Activated CD8-positive, alpha-beta memory T cell treated with anti-CD3 and anti-CD28 coated beads, Interleukin-2, amount 50 U/mL, for 24 hours (primary cell): ENCODE measurements around the gene GPC1.
A peak's percentile ranks its signal among the peaks of the same experiment; 100 is the strongest.

Source experiments
- DNase-seq: peaks from one replicate; pipeline ENCODE4 v3.0.0-alpha.2; 2020; ENCODE audit errors: extremely low read depth

Gene GPC1

GRCh38 chr2:240430595-240430994 lies 4.9 kb upstream of the GPC1 start:
- no peak for DNase-seq

GRCh38 chr2:240431271-240431660 lies 4.2 kb upstream of the GPC1 start:
- no peak for DNase-seq

GRCh38 chr2:240431661-240432424 lies 3.6 kb upstream of the GPC1 start:
- no peak for DNase-seq

GRCh38 chr2:240432430-240432819 lies 3.0 kb upstream of the GPC1 start:
- no peak for DNase-seq

GRCh38 chr2:240432820-240433801 lies 2.4 kb upstream of the GPC1 start:
- DNase-seq, result no peak

- no peak for DNase-seq
These were observed 1.3 kb upstream of the GPC1 start for GRCh38 chr2:240433973-240434727.

GRCh38 chr2:240434728-240435456 lies 571 bp upstream of the GPC1 start:
- DNase-seq, result peak; percentile 63

GRCh38 chr2:240435948-240436682 lies 652 bp downstream of the GPC1 start:
- no peak for DNase-seq

- no peak for DNase-seq
These were observed 1.5 kb downstream of the GPC1 start for GRCh38 chr2:240436683-240437550.

- no peak for DNase-seq
These were observed 2.0 kb downstream of the GPC1 start for GRCh38 chr2:240437551-240437860.

GRCh38 chr2:240437861-240438809 lies 2.7 kb downstream of the GPC1 start:
- DNase-seq, result no peak

- DNase-seq, result no peak
These were observed 3.6 kb downstream of the GPC1 start for GRCh38 chr2:240438810-240439697.

GRCh38 chr2:240439698-240440151 lies 4.3 kb downstream of the GPC1 start:
- DNase-seq, result no peak

GRCh38 chr2:240440251-240440650 lies 4.8 kb downstream of the GPC1 start:
- DNase-seq, result no peak

- no peak for DNase-seq
These were observed 5.3 kb downstream of the GPC1 start for GRCh38 chr2:240440704-240441320.

GRCh38 chr2:240441326-240441992 lies 6.0 kb downstream of the GPC1 start:
- DNase-seq, result no peak

- DNase-seq, result no peak
These were observed 6.5 kb downstream of the GPC1 start for GRCh38 chr2:240441993-240442411.
